Activated effector memory CD4-positive, alpha-beta T cell treated with Interleukin-2 at 50 U/mL for 16 hours (primary cell): ENCODE data around the gene MAPKAP1.

ENCODE experiments used
- DNase-seq: peaks from one replicate; pipeline ENCODE4 v3.0.0-alpha.2; 2020

MAPKAP1 gene

GRCh38 chr9:125475385-125475784 lies 231.6 kb downstream of the MAPKAP1 start:
- no peak for DNase-seq

- DNase-seq: no peak
Measured at GRCh38 chr9:125472926-125473701, 233.9 kb downstream of the MAPKAP1 start.

GRCh38 chr9:125472562-125472925 lies 234.5 kb downstream of the MAPKAP1 start:
- DNase-seq: no peak

- DNase-seq: no peak
Measured at GRCh38 chr9:125470767-125471580, 236.0 kb downstream of the MAPKAP1 start.

- no peak for DNase-seq
Measured at GRCh38 chr9:125470189-125470588, 236.8 kb downstream of the MAPKAP1 start.

GRCh38 chr9:125468646-125469045 lies 238.4 kb downstream of the MAPKAP1 start:
- DNase-seq: no peak

- no peak for DNase-seq
Measured at GRCh38 chr9:125467116-125467740, 239.8 kb downstream of the MAPKAP1 start.

GRCh38 chr9:125466411-125466810 lies 240.6 kb downstream of the MAPKAP1 start:
- no peak for DNase-seq

- DNase-seq: no peak
Measured at GRCh38 chr9:125464591-125465385, 242.2 kb downstream of the MAPKAP1 start.

- DNase-seq: no peak
Measured at GRCh38 chr9:125463926-125464325, 243.1 kb downstream of the MAPKAP1 start.

- no peak for DNase-seq
Measured at GRCh38 chr9:125462861-125463291, 244.1 kb downstream of the MAPKAP1 start.

- no peak for DNase-seq
Measured at GRCh38 chr9:125461636-125462190, 245.3 kb downstream of the MAPKAP1 start.

- no peak for DNase-seq
Measured at GRCh38 chr9:125460883-125461635, 245.9 kb downstream of the MAPKAP1 start.

GRCh38 chr9:125460346-125460745 lies 246.7 kb downstream of the MAPKAP1 start:
- DNase-seq: no peak

GRCh38 chr9:125457357-125457756 lies 249.7 kb downstream of the MAPKAP1 start:
- no peak for DNase-seq

GRCh38 chr9:125455876-125456275 lies 251.1 kb downstream of the MAPKAP1 start:
- no peak for DNase-seq

GRCh38 chr9:125455132-125455531 lies 251.9 kb downstream of the MAPKAP1 start:
- no peak for DNase-seq

GRCh38 chr9:125447202-125447802 lies 259.7 kb downstream of the MAPKAP1 start:
- no peak for DNase-seq

- DNase-seq: no peak
Measured at GRCh38 chr9:125446561-125447094, 260.4 kb downstream of the MAPKAP1 start.

GRCh38 chr9:125444956-125445506 lies 262.0 kb downstream of the MAPKAP1 start:
- DNase-seq: no peak

GRCh38 chr9:125444166-125444565 lies 262.8 kb downstream of the MAPKAP1 start:
- DNase-seq: no peak
